ENCODE data around the gene TMEM175.

Gene TMEM175, protein sequence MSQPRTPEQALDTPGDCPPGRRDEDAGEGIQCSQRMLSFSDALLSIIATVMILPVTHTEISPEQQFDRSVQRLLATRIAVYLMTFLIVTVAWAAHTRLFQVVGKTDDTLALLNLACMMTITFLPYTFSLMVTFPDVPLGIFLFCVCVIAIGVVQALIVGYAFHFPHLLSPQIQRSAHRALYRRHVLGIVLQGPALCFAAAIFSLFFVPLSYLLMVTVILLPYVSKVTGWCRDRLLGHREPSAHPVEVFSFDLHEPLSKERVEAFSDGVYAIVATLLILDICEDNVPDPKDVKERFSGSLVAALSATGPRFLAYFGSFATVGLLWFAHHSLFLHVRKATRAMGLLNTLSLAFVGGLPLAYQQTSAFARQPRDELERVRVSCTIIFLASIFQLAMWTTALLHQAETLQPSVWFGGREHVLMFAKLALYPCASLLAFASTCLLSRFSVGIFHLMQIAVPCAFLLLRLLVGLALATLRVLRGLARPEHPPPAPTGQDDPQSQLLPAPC

DNA sequence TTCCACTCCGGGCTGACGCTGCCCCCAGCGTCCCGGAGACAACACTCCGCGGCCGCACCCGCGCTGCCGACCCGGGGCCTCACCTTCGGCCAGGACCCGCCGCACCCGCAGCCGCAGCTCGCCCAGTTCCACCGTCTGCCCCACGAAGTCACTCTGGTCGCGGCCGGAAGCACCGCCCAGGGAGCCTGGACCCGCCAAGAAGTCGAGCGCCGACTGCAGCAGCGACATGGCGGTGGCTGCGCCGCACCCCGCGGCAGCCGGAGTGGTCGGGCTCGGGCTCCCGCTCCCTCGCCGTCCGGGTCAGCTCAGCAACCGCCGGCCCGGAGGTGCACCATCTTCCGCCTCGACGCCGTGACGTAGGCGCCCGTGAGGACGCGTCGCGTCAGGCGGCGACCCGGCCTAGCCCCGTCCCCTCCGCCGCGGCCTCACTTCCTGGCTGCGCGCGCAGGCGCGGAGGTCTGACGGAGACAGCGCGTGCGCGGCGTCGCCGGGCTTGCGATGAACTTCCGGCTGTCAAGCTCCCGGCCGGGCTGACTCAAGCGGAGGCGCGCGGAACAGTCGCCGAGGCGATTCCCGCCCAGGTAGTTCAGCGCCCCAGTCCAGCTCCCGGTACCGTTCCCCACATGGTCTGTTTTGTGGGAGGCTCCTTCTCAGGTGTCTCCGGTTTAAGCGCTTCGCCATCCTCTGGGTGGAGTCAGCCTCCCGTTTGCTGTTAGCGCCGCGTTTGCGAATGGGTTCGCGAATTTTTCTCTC lies at the start of gene TMEM175, which contains the start of gene GAK:
TMEM175 (plus strand) TSS at position 501 of the 753 bp plus-strand sequence. CDS start 15,280 bp downstream, outside the sequence.
GAK (minus strand) TSS at position 357 of the 753 bp plus-strand sequence; CDS start at position 228, 129 bp downstream.
- DNase-seq (ENCODE audit: low spot score): peak; percentile 96

DNA sequence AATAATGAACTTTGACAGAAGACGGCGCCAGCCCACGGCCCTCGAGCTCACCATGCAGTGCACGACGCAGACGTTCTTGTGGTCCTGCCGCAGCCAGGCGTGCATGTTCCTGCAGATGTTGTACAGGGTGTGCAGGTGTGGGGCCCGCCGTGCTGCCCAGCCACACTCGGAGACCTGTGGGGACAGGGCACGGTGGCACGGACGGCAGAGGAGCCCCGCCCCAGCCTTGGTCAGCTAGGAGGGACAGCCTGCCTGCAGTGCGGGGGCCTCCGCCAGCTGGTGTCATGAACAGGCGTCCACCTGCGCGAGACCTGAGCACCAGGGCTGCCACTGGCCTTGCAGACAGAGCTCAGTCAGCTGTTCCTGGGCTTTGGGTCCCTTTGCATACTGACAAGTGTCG lies 49.6 kb upstream of the TMEM175 start:
- no peak for DNase-seq (ENCODE audit: low spot score)

DNA sequence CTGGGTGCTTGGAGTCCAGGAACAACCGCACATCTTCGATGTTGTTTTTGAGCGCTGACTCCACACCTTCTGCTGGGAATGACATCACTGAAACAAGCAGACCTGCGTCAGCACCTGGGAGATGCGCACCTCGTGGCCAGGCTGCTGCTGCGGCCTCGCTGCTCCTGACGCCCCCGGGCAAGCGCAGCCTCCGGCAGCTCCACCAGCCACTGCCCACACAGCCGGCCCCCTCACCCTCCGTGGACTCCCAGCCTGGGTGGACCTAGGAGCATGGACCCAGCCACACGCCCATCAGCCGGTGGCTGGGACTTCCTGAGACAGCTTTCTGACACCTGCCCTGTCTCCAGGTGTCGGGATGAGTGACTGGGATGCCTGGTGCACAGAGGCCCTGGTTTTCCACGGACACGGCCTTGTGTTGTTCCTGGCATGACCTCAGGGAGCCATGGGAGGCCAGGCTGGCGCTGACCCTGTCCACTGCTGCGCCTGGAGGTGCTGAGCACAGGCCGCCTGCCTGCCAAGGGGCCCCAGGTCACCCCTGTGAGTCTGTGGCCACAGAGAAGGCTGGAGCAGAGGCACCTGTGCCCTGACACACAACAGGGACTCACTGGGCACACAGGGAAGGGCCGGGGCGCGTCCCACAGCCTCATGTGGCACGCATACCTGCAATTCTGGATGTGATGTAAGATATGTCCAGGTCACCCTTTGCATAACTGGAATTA lies 48.7 kb upstream of the TMEM175 start:
- DNase-seq (ENCODE audit: low spot score): no peak

DNA sequence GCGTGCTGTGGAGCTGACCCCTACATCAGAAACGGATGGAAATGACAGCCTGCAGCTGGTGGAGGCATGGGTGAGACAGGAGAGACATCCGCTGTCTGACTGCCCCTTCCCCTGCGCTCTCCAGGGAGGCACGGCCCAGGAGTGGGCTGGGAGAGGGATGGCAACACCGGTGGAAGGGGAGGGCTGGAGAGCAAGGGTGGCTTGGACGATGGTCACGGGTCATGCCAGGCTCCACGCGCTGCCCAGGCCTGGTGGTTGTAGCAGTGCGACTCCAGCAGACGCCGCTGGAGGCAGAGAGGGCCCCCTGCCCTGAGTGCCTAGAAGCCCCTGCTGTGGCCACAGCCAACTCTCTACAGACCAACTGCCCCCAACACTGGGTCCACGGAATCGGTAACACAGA lies 48.0 kb upstream of the TMEM175 start:
- DNase-seq (ENCODE audit: low spot score): no peak

DNA sequence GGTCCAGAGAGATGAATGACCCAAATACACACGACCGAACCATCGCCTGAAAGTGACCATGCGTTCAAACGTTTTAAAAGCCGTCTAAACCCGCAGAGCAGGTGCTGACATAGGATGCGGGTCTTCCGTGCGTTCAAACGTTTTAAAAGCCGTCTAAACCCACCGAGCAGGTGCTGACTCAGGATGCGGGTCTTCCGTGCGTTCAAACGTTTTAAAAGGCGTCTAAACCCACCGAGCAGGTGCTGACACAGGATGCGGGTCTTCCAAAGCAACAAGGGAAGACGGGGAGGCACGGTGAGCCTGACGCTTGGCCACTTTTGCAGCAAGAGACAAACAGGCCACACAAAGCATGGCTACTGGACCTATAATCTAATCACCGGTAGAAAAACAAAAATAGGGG lies 47.4 kb upstream of the TMEM175 start:
- no peak for DNase-seq (ENCODE audit: low spot score)

DNA sequence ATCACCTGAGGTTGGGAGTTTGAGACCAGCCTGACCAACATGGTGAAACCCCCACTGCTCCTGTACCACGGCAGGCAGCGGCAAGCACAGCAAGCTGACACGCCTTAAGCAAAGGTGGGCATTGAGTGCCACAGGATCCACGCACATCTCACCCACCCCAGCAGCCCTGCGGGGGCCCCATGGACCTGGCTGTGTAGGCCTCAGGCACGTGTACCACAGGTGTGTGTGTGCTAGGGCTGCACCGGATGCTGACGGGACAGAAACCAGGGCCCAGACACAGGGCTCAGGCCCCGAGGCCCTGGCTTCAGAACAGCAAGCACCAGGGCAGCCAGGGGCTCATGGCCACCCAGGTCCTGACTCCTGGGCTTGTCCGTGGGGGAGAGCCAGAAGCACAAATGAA lies 46.9 kb upstream of the TMEM175 start:
- DNase-seq (ENCODE audit: low spot score): no peak

DNA sequence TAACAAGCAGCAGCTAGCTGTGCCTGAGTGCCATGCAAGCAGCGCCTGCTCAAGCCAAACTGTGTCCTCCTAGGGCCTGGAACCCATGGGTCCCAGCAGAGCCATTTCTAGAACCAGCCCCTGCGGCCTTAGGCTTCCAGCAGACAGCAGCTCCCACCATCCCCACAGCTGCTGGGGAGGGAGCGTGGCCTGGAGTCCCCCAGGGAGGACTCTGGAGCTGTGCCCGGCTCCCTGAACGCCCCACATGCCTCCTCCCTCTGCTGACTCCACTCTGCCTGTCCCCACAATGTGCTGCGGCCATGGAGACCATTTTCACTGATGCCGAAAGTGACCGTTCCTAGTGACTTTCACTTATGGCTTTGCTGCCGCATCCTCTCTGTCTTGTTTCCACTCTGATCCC lies 46.0 kb upstream of the TMEM175 start:
- no peak for DNase-seq (ENCODE audit: low spot score)

DNA sequence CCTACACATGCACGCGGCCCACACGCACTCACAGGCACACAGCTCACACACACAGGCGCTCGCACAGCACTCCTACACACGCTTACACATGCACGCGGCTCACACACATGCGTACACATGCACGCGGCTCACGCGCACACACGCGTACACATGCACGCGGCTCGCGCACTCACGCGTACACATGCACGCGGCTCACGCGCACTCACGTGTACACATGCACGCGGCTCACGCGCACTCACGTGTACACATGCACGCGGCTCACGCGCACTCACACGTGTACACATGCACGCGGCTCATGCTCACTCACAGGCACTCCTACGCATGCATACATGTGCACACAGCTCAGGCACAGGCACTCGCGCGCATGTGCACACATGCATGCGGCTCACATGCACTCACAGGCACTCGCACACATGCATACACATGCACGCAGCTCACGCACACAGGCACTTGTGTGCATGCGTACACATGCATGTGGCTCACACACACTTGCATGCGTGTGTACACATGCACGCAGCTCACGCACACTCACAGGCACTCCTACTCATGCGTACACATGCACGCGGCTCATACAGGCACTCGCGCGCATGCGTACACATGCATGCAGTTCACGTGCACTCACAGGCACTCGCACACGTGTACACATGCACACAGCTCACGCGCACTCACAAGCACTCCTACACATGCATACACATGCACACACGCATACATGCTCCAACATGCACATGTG lies 45.1 kb upstream of the TMEM175 start:
- DNase-seq (ENCODE audit: low spot score): no peak

DNA sequence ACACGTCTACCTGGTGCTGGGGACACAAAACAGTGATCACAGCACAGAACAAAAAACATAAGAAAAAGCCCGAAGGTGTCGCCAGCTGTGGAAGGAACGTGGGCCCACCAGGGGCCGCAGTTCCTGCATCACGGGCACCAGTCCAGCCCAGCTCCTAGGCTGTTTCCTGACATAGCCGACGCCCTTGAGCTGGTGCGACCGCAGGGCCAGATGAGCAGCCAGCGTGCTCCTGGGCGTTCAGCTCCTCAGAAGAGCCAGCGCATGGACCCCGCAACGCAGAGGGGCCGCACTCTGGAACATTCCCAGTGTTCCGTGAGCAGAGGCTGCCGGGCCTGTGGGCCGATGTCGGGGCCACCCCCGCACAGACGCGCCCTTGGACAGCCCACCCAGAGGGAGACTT lies 44.2 kb upstream of the TMEM175 start:
- DNase-seq (ENCODE audit: low spot score): no peak

DNA sequence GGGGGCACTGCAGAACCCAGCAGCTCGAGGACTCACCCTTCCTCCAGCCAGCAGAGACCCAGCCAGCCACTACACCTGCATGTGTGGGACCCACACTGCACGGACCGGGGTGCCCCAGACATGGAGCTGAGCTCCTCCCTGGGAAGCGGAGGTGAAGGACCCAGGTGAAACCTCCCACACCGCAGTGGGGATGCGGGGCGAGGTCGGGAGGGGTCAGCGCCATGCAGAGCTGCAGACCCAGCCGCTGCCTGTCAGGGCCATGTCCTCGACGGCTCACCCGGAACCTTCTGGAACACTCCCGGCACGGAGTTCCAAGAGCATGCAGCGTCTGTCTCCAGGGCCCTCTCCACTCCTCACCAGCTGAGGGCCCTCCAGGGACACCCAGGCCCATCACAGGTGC lies 42.7 kb upstream of the TMEM175 start:
- no peak for DNase-seq (ENCODE audit: low spot score)

DNA sequence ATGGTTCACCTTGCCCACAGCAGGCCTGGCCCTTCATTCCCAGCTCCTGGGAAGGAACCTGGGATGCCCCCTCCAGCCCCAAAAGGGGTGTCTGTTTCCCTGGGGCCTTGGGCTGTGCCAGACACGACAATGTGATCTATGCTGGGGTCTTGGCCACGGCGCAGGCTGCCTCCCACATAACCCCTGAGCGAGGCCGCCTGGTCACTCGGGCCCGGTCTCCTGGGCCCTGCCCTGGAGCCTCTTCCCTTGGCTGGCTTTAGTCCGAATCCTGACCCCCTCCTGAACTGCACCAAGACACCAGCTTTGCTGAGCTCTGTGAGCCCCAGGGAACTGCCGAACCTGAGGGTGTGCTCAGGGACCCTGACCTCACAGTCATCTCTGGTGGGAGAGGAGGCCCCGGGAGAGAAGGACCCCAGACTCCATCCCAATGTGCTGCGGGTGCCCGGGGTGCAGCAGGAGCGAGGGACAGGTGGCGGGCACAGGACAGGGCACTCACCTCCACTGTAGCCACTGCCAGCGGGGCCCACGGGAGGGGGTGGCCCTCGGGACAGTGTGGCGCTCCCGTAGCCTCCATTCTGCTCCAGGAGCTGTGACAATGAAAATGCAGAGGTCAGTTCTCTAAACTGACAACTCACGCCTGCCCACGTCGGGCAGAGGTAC lies 42.1 kb upstream of the TMEM175 start:
- DNase-seq (ENCODE audit: low spot score): no peak

DNA sequence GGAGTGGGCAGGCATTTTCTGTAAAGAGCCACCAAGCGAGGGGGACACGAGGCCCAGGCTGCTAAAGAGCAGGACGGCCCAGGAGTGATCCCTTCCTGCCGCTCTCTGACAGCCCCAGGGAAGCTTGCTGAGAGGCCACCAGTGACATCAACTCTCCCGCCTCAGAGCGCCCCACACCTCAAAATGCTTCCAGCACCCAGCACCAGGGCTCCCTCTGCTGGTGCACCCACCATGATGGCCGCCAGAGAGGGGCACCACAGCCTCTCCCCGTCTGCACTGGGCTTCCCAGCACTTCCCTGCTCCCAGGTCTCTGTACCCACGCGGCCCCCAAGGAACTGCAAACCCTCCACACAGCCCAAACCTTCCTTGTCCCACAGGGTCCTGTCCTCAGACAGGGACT lies 40.5 kb upstream of the TMEM175 start:
- no peak for DNase-seq (ENCODE audit: low spot score)

DNA sequence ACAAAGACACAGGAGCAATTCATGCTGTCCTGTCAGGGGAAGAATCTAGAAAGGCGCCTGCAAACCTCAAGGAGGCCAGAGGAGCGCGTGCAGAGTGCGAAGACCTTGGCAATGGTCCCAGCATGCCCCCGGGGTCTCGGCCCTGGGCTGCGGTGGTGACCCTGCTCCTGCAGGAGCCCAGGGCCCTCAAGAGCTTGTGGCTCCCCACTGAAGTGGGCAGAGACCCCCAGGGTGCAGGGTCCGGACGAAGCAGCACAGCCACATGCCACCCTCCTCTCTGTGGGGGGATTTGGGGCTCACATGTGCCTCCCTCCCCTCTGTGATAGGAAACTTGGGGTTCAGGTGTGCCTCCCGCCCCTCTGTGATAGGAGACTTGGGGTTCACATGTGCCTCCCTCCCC lies 39.5 kb upstream of the TMEM175 start:
- no peak for DNase-seq (ENCODE audit: low spot score)

DNA sequence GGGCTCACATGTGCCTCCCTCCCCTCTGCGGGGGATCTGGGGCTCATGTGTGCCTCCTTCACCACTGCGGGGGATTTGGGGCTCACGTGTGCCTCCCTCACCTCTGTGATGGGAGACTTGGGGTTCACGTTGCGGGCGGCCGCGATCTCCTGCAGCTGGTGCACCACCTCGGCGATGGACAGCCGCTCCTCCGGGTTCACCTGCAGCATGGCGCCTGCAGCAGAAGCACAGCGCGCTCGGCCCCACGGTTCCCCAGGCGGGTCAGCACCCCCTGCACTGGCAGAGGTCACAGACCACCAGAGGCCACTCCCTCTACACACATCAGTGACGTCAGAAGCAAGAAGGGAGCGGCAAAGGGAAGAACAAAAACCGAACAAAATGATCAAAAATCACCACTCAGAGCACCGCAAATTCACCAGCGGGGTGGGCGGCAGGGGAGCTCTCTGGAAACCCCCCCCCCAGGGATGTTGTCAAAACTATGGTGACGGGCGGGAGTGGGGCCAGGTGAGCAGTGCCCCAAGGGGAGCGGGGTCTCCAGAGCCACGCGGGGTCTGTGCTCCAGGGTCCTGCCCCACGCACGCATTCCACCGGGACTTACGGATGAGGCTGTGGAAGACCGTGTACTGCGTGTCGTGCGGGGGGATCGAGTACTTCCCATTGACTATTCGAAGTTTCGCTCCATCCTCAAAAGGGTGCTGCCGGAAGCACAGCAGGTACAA lies 38.8 kb upstream of the TMEM175 start:
- DNase-seq (ENCODE audit: low spot score): no peak

DNA sequence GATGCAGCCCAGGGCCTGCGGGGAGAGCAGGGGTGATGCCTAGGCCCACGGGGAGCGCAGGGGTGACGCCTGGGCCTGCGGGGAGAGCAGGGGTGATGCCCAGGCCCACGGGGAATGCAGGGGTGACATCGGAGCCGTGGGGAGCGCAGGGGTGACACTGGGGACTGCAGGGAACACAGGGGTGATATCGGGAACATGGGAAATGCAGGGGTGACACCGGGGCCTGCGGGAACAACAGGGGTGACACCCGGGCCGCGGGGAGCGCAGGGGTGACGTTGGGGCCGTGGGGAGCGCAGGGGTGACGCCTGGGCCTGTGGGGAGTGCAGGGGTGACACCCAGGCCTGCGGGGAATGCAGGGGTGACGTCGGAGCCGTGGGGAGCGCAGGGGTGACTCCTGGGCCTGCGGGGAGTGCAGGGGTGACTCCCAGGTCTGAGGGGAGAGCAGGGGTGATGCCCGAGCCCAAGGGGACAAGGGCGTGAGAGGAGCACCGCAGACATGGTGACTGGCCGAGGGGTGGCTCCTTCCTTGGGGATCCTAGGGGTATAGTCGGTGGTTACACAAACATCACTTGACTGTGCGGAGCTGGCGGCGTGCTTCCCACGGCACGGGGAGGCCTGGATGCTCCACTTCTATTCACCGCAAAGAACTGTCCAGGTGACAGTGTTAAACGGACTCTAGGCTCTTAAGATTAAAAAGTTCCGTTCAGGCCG lies 38.1 kb upstream of the TMEM175 start:
- DNase-seq (ENCODE audit: low spot score): no peak

DNA sequence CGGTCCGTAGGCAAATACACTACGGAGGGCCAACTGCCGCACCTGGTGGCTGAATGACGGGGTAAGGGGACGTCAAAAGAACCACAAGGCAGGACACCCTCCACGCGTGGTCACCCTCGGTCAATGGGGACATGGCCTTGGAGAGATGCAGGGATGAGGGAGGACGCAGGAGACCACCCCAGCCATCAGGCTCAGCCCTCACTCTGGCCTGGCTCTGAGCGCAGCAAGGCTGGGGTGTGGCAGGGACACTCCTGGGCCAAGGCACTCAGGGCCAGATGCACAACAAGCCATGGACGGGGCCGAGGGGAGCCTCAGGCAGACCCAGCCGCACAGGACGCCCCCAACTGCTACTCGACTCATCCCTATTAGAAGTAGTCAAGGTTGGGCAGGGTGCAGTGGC lies 36.7 kb upstream of the TMEM175 start:
- DNase-seq (ENCODE audit: low spot score): no peak

DNA sequence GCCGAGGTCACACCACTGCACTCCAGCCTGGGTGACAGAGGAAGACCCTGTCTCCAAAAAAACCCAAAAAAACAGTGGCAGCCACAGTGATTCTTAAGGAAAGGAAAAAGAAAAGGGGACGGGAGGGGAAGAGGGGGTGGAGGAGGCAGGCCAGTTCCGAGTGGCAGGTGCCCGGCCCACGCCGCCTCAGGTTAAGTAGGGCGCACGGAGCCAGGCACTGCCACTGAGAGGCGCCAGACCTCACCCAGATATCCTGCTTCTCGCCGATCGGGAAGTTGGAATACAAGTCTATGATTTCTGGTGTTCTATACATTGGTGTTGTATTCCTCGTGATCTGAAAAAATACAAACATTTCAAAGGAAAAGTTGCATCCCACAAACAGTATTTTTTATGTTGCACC lies 36.0 kb upstream of the TMEM175 start:
- DNase-seq (ENCODE audit: low spot score): no peak

DNA sequence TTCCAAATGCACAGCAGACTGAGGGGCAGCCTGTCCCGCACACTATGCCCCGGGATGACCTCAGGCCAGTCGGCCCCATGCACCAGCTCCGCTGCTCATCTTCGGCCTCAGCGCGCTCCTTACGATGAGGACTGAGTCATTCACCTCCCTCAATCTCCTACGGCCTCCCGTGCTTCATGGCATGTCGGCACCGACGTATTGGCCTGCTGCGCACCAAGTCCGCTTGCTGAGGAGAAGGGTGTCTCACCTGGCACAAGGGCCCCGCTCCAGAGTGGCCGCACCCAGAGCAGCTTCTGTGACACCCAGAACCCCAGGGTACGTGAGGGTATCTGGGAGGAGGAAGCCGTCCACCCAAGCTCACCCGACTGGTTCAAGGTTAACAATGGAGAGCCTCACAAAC lies 35.6 kb upstream of the TMEM175 start:
- no peak for DNase-seq (ENCODE audit: low spot score)

DNA sequence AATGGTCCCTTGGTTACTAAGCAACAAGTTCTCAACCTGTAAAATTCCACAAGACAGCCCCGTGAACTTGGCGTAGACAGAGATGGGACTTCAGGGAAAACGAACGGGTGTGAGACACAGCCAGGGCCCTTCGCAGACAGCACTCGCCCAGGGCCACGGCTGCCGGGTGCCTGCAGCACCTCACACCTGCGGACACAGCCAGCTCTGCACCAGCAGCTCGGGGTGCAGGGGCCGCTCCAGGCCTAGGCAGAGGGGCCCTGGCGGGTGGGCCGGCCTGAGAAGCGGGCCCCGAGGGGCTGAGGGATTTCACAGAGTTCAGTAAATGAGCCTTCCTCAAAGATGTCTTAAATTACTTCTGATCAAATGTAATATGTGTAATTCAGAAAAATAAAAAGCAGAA lies 34.1 kb upstream of the TMEM175 start:
- DNase-seq (ENCODE audit: low spot score): no peak

All from hematopoietic multipotent progenitor cell treated with erythropoietin and hydrocortisone succinate and interleukin-3 and kit ligand, for 15 days (in vitro differentiated cells).